ENCODE results near the gene RIMBP2. TPM values are rescaled to one million over a fixed set of nuclear protein-coding genes. Genes with fewer than 3 reads are reported as not detected.

Gene RIMBP2
- total RNA-seq, 1 donor from 2014 or later = 47.7 TPM

GRCh38 chr12:130372936-130373335, 343.2 kb downstream of the RIMBP2 start:
- no peak for FAIRE-seq
- no peak for DNase-seq (ENCODE audit: low spot score in 2 of 2)

DNA sequence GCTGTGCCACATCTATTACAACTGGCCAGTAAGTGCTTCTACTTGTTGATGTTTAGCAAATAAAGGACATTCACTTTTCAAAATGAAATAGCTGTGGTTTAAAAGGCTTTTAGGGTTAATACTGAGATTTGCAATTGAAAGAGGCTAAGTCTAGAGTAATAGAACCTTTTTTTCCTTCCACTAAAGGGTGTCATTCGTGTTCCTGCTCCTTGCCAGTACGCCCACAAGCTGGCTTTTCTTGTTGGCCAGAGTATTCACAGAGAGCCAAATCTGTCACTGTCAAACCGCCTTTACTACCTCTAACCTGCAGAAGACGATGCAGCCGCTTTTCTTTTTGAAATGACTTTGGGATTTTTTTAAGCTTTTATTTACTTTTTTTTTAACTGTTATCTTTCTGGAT, 344.8 kb downstream of the RIMBP2 start:
- DNase-seq (ENCODE audit: low spot score in 2 of 2) (no peak), FAIRE-seq (no peak)

- no peak for FAIRE-seq
- DNase-seq (ENCODE audit: low spot score in 2 of 2) = no peak
Observed at GRCh38 chr12:130369816-130370215, 346.3 kb downstream of the RIMBP2 start.

- FAIRE-seq = no peak
Observed at GRCh38 chr12:130367523-130367922, 348.6 kb downstream of the RIMBP2 start.

DNA sequence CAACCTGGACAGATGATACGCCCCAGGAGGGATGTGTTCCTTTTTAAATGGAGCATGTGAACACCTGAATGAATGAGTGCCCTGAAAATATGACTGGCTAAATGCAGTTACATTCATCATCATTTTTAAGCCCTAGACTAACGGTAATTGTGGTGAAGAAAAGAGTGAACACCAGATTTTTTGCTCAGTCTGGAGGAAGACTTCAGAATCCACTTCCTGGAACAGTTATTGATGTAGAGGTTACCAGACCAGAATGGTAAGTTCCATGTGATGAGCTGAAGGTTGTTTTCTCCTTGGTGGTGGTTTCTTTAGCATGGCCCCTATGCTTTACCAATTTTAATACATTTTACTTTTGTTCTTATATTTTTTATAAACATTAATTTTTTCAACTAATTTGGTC, 349.1 kb downstream of the RIMBP2 start:
- DNase-seq (ENCODE audit: low spot score in 2 of 2) = no peak
- no peak for FAIRE-seq

More at GRCh38 chr12:130367523-130367922, 348.6 kb downstream of the RIMBP2 start:
- no peak for DNase-seq (ENCODE audit: low spot score in 2 of 2)

DNA sequence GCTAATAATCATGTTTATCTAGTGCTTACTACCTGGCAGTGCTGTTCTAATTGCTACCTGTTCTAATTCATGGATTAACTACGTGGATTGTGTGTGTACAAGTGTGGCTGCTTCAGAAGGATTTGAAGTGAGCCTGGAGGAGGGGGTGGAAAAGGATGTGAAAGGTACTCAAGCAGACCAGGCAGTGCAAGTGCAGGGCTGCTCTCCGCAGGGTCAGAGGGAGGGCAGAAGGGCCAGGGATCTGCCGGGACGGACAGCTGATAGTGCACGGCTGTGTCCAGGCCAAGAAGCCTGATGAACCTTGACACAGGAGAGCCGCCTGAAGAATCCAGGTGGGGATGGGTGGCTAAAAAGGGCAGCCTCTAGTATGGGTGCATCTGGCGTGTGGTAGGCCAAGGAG, 349.9 kb downstream of the RIMBP2 start:
- no peak for DNase-seq (ENCODE audit: low spot score in 2 of 2)
- FAIRE-seq = no peak

- DNase-seq (ENCODE audit: low spot score in 2 of 2) (no peak), FAIRE-seq (no peak)
Observed at GRCh38 chr12:130364578-130364977, 351.5 kb downstream of the RIMBP2 start.

DNA sequence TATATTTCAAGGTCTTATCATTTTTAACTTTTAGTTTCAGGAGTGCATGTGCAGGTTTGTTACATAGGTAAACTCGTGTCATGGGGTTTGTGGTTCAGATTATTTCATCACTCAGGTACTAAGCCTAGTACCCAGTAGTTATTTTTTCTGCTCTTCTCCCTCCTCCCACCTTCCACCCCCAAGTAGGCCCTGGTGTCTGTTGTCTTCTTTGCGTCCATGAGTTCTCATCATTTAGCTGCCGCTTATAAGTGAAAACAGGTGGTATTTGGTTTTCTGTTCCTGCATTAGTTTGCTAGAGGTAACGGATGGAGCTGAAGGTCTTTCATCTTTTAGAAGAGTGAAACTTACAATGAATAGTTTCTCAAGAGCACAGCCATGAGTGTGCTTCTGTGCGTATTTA, 354.0 kb downstream of the RIMBP2 start:
- DNase-seq (ENCODE audit: low spot score in 2 of 2) (no peak), FAIRE-seq (no peak)

DNA sequence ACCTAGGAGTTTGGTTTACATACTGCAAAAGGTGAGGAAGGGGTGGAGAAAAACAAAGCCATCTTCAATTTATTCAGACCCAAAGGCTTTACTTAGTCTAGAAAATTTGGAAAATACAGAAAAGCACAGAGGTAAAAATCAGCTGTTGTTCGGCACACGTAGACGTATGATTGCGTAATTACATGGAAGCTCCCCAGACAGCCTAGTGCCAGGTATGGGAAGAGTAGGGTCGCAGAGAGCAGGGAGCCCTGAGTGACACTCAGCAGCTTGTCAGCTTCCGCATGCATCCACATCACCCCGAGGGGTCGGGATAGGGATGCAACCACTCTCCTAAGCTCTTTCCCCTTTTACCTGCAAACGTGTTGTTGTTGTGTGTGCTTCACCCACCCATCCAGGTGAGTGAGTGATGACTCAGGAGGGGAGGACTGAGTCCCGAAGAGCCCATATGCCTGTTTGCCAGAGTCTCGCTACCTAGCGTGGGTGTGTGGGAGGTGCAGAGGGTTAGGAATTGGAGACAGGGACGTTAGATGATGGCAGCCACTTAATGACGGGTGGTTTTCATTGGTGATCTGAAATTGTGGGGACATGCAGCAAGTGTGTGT, 358.3 kb downstream of the RIMBP2 start:
- FAIRE-seq (no peak), DNase-seq (ENCODE audit: low spot score in 2 of 2) (no peak)

- DNase-seq (ENCODE audit: low spot score in 2 of 2) (no peak), FAIRE-seq (no peak)
Observed at GRCh38 chr12:130357241-130357640, 358.9 kb downstream of the RIMBP2 start.

GRCh38 chr12:130356222-130356621, 359.9 kb downstream of the RIMBP2 start:
- DNase-seq (ENCODE audit: low spot score in 2 of 2) = no peak
- FAIRE-seq = no peak

- no peak for FAIRE-seq
- DNase-seq (ENCODE audit: low spot score in 2 of 2) = no peak
Observed at GRCh38 chr12:130354407-130354806, 361.7 kb downstream of the RIMBP2 start.

- no peak for FAIRE-seq
- DNase-seq (ENCODE audit: low spot score in 2 of 2) = no peak
Observed at GRCh38 chr12:130353081-130353480, 363.0 kb downstream of the RIMBP2 start.

GRCh38 chr12:130351326-130351725, 364.8 kb downstream of the RIMBP2 start:
- DNase-seq (ENCODE audit: low spot score in 2 of 2) (no peak), FAIRE-seq (no peak)

GRCh38 chr12:130350715-130351114, 365.4 kb downstream of the RIMBP2 start:
- DNase-seq (ENCODE audit: low spot score in 2 of 2) = no peak
- no peak for FAIRE-seq

DNA sequence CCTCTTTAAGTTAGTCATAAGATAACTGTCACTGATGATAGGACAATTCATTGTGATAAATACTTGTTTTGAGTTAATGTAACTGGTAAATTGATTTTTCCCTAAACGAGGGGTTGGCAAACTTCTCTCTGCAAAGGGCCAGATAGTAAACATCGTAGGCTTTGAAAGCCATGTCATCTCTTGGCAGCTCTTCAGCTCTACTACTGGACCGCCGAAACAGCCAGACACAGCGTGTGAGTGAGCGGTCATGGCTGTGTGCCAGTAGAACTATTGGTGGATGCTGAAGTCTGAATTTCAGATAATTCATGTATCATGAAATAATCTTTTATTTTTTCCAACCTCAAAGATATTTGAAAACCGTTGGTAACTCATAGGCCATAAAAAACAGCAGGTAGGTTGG, 368.5 kb downstream of the RIMBP2 start:
- no peak for DNase-seq (ENCODE audit: low spot score in 2 of 2)
- no peak for FAIRE-seq

Other genes with a start within 250 kb of the RIMBP2 start
- 21.2 TPM for gene STX2, start 123.0 kb upstream of the RIMBP2 start, total RNA-seq
- 447 TPM for gene RAN, start 155.8 kb upstream of the RIMBP2 start, total RNA-seq
- gene ADGRD1, start 237.6 kb upstream of the RIMBP2 start, total RNA-seq = 4.5 TPM

Measured in frontal cortex (tissue), 4 donors.